HG02759 (cell line): Measurements from ENCODE around the gene NFASC.

Source experiments
- ATAC-seq: cut with Tn5 transposase; IDR thresholded peaks from one replicate; pipeline ENCODE4 v1.9.1; 2021; ENCODE audit warnings: mild to moderate bottlenecking, moderate library complexity; ENCODE audit not compliant: unreplicated experiment

Gene NFASC

GRCh38 chr1:204958317-204959307, 88.0 kb downstream of the NFASC start:
- no peak for ATAC-seq

- ATAC-seq, result no peak
Observed at GRCh38 chr1:204959374-204959773, 88.7 kb downstream of the NFASC start.

- ATAC-seq, result no peak
Observed at GRCh38 chr1:204959836-204960235, 89.2 kb downstream of the NFASC start.

DNA sequence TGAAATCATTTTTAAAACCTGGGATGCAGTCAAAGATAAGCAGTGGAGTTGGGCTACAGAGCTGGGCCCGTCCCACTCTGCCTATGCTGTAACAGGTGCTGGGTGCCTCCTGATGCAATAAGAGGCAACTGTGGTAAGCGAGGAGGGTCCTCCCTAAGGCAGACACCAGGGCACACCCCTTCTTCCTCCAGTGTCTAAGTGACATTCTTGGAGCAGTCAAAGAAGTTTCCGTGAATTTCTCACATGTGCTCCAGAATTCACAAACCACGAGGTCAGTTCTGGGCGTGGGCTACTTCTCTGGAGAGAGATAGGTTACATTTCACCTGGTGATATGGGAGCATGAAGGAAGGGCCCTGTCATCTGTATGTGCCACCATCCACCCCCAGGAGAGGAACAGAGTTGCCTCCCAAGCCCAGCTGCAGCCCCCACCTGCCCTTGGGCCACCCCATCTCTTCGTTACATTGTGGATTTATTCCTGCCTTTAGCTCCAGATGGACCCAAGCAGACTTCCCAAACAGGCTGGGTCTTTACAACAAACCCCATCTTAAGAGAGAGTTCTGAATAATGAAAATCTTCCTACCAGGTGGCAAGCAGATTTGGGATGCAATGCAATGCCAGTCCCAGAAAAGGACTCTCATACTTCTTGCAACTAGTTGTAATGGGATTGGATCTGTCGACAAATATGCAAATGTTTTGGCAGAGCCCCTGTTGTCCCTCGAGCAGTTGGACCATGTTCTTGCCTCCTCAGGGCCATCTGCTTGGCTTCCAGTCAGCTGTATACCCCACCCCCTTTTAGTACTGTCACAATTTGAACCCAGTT, 89.9 kb downstream of the NFASC start:
- ATAC-seq, result no peak

DNA sequence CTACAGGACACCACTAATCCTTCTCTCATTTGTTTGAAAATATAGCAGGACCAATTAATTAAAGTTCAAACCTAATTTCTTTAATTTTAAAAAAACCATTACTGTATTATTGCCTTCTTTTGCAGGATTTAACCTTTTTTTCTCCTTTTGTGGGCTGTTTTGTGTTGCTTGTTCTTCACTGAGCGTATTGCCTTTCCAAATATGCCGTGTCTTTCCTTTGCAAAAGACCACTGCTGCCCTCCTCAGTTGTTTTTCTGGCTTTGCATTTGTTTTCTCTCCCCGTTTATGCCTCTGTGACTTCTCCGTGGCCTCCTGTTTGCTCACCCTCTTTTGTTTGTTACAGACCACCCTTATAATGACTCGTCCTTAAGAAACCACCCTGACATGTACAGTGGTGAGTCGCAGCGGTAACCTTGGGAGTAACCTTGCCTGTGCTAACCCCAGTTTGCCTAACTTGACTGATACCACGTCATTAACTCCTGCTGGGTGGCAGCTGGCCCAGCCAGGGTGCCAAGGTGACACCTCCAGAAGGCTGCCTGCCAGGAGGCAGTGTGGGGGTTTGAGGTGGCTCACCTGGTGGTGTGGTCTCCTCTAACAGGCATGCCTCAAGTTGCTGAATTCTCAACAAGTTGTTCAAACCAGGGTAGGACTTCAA, 91.2 kb downstream of the NFASC start:
- ATAC-seq, result no peak

DNA sequence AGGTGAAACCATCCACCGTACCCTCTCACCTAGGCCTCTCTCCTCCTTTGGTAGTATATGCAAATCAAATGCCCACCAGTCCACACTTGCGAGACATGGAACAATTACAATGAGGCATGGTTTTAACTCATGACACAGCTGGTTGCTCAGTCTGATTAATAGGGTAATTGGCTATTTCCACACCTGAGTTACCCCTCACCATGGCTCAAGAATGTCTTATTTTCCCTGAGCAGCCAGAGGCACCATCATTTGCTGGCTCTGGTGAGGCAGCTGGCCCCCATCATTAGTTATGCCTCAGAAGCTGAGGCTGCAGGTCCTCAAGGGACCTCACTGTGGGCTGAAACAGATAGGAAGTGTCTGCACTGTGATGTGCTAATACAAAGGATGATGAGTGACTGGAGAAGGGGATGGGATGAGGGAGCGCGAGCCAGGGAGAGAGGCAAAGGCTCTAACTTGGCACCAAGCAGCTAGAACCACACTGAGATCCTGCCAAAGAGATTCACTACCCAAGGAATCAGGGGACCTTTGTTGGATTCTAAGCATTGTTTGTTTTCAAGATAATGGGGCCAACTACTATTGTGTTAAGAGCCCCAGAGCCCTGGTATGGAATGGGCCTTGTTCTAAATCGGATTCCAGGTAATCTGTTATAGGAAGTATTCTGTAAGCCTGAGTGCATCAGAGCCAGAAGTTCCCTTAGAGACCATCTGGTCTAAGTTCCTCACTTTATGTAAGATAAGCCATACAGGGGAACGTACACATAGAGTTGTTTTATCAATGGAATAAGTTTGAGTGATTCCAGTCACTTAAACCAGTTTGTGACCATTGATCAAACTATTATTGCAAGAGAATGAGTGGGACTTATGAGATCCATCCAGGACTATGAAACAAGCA, 92.3 kb downstream of the NFASC start:
- ATAC-seq, result no peak

GRCh38 chr1:204967451-204967850, 96.8 kb downstream of the NFASC start:
- no peak for ATAC-seq

DNA sequence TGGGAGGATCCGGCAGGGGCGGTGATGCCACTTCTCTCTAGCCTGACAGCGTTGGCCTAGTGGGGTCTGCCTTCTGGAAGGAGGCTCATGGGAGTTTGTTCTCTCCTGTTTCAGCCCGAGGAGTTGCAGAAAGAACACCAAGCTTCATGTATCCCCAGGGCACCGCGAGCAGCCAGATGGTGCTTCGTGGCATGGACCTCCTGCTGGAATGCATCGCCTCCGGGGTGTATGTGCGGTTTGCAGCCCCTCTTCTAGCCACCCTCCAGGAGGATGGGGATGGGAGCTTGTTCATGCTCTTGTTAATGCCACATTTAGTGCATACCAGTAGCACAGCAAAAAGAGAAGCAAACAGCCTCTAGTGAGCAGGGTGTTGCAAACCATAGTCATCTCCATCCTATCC, 97.5 kb downstream of the NFASC start:
- no peak for ATAC-seq

DNA sequence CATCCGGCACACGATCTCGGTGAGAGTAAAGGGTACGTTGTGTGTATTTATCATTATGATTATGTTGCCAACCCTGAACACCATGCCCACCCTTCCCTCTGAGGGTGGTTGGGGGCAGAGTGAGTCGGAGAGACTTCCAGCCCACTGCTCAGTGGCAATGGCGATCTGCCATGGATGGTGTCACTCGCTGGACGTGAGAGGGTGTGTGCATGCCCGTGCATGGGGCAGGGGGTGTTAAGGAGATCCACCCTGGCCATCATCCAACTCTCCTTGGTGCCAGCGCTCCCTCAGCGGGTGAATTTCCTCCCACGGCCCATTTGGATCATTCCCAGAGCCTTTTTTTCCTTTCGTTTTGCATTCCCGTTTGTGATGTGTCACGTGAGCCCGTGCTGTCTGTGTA, 98.3 kb downstream of the NFASC start:
- ATAC-seq, result no peak

- ATAC-seq, result no peak
Observed at GRCh38 chr1:204970937-204971336, 100.3 kb downstream of the NFASC start.

- no peak for ATAC-seq
Observed at GRCh38 chr1:204971517-204972336, 101.1 kb downstream of the NFASC start.

GRCh38 chr1:204972426-204972825, 101.8 kb downstream of the NFASC start:
- no peak for ATAC-seq

- no peak for ATAC-seq
Observed at GRCh38 chr1:204973449-204973848, 102.8 kb downstream of the NFASC start.

DNA sequence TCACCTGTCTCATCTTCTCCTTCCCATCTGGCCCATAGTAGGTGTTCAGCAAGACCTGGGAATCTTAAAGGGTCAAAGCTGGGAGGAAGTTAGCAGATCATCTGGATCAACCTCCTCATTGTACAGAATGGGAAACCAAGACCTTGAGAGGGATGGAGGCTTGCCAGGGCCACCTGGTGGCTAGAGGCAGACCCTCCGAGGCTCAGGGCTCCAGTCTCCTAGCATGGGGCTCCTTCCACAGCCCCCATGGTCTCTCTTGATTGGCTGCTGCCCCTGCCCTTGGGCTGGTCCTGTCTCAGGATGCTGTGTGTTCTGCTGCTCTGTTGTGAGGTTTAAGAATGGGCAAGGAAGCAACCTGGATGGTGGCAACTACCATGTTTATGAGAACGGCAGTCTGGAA, 103.7 kb downstream of the NFASC start:
- ATAC-seq, result no peak

- ATAC-seq, result no peak
Observed at GRCh38 chr1:204975021-204975420, 104.4 kb downstream of the NFASC start.

GRCh38 chr1:204975568-204976235, 105.0 kb downstream of the NFASC start:
- peak; percentile 50 for ATAC-seq

GRCh38 chr1:204976646-204977045, 106.0 kb downstream of the NFASC start:
- no peak for ATAC-seq

GRCh38 chr1:204977318-204977717, 106.7 kb downstream of the NFASC start:
- ATAC-seq, result no peak

- ATAC-seq, result no peak
Observed at GRCh38 chr1:204978782-204979181, 108.1 kb downstream of the NFASC start.
